ENCODE measurements around the gene MLLT3.

Gene MLLT3

GRCh38 chr9:20326516-20326915, 295.8 kb downstream of the MLLT3 start:
- DNase-seq (ENCODE audit: low spot score in 2 of 2) (no peak), ATAC-seq (replicated peaks; ENCODE audit: extremely low read depth, poor library complexity, severe bottlenecking) (no peak)
- Mint-ChIP-seq H3K4me3 (no peak overlapping the region), H3K36me3 (ENCODE audit: insufficient read depth) (no peaks in the 10 kb centered on the region), H3K4me1 (peaks cover 20% of the 10 kb centered on the region), H3K9me3 (no peaks in the 10 kb centered on the region), H3K27ac (ENCODE audit: low read depth) (no peak overlapping the region), H3K27me3 (no peaks in the 10 kb centered on the region)

GRCh38 chr9:20325008-20325407, 297.3 kb downstream of the MLLT3 start:
- no peak for ATAC-seq (replicated peaks; ENCODE audit: extremely low read depth, poor library complexity, severe bottlenecking)
- DNase-seq (ENCODE audit: low spot score in 2 of 2), result no peak
- Mint-ChIP-seq H3K36me3 (ENCODE audit: insufficient read depth) (peaks cover 3% of the 10 kb centered on the region), H3K9me3 (no peaks in the 10 kb centered on the region), H3K4me3 (no peak overlapping the region), H3K27me3 (no peaks in the 10 kb centered on the region), H3K27ac (ENCODE audit: low read depth) (no peak overlapping the region), H3K4me1 (peaks cover 28% of the 10 kb centered on the region)

GRCh38 chr9:20322212-20322611, 300.1 kb downstream of the MLLT3 start:
- H3K4me3 Mint-ChIP-seq, result peak overlapping the region; percentile 51
- peaks cover 5% of the 10 kb centered on the region for H3K36me3 Mint-ChIP-seq (ENCODE audit: insufficient read depth)
- H3K27me3 Mint-ChIP-seq, result no peaks in the 10 kb centered on the region

GRCh38 chr9:20321423-20322082, 300.7 kb downstream of the MLLT3 start:
- Mint-ChIP-seq H3K4me3 (peak overlapping the region; percentile 51), H3K36me3 (ENCODE audit: insufficient read depth) (peaks cover 5% of the 10 kb centered on the region), H3K9me3 (no peaks in the 10 kb centered on the region), H3K27ac (ENCODE audit: low read depth) (peak overlapping the region; percentile 75), H3K27me3 (no peaks in the 10 kb centered on the region), H3K4me1 (peaks cover 50% of the 10 kb centered on the region)
- peak; percentile 71 for ATAC-seq (replicated peaks; ENCODE audit: extremely low read depth, poor library complexity, severe bottlenecking)
- peak in 1 of 2 donors; percentile 36 for DNase-seq (ENCODE audit: low spot score in 2 of 2)

More at GRCh38 chr9:20322212-20322611, 300.1 kb downstream of the MLLT3 start:
- Mint-ChIP-seq H3K4me1 (peaks cover 46% of the 10 kb centered on the region), H3K27ac (ENCODE audit: low read depth) (peak overlapping the region; percentile 75), H3K9me3 (no peaks in the 10 kb centered on the region)
- ATAC-seq (replicated peaks; ENCODE audit: extremely low read depth, poor library complexity, severe bottlenecking) (no peak), DNase-seq (ENCODE audit: low spot score in 2 of 2) (no peak)

- no peak for DNase-seq (ENCODE audit: low spot score in 2 of 2)
- H3K9me3 Mint-ChIP-seq, result no peaks in the 10 kb centered on the region
- no peaks in the 10 kb centered on the region for H3K27me3 Mint-ChIP-seq
- no peak for ATAC-seq (replicated peaks; ENCODE audit: extremely low read depth, poor library complexity, severe bottlenecking)
- H3K4me1 Mint-ChIP-seq, result peaks cover 50% of the 10 kb centered on the region
- H3K27ac Mint-ChIP-seq (ENCODE audit: low read depth), result peak overlapping the region; percentile 75
- H3K4me3 Mint-ChIP-seq, result peak overlapping the region; percentile 51
- peaks cover 5% of the 10 kb centered on the region for H3K36me3 Mint-ChIP-seq (ENCODE audit: insufficient read depth)
Observed at GRCh38 chr9:20320921-20321320, 301.4 kb downstream of the MLLT3 start.

- H3K4me3 Mint-ChIP-seq, result peak overlapping the region; percentile 11
- peaks cover 55% of the 10 kb centered on the region for H3K4me1 Mint-ChIP-seq
- peaks cover 5% of the 10 kb centered on the region for H3K36me3 Mint-ChIP-seq (ENCODE audit: insufficient read depth)
- no peaks in the 10 kb centered on the region for H3K27me3 Mint-ChIP-seq
- no peaks in the 10 kb centered on the region for H3K9me3 Mint-ChIP-seq
- H3K27ac Mint-ChIP-seq (ENCODE audit: low read depth), result peak overlapping the region; percentile 81
- ATAC-seq (replicated peaks; ENCODE audit: extremely low read depth, poor library complexity, severe bottlenecking), result peak; percentile 62
- no peak for DNase-seq (ENCODE audit: low spot score in 2 of 2)
Observed at GRCh38 chr9:20319641-20320337, 302.5 kb downstream of the MLLT3 start.

- H3K9me3 Mint-ChIP-seq, result no peaks in the 10 kb centered on the region
- ATAC-seq (replicated peaks; ENCODE audit: extremely low read depth, poor library complexity, severe bottlenecking), result no peak
- peak overlapping the region; percentile 81 for H3K27ac Mint-ChIP-seq (ENCODE audit: low read depth)
- H3K27me3 Mint-ChIP-seq, result no peaks in the 10 kb centered on the region
- peaks cover 56% of the 10 kb centered on the region for H3K4me1 Mint-ChIP-seq
- no peak for DNase-seq (ENCODE audit: low spot score in 2 of 2)
- no peak overlapping the region for H3K4me3 Mint-ChIP-seq
- H3K36me3 Mint-ChIP-seq (ENCODE audit: insufficient read depth), result peaks cover 5% of the 10 kb centered on the region
Observed at GRCh38 chr9:20319241-20319640, 303.1 kb downstream of the MLLT3 start.

- Mint-ChIP-seq H3K27me3 (no peaks in the 10 kb centered on the region), H3K36me3 (ENCODE audit: insufficient read depth) (peaks cover 5% of the 10 kb centered on the region), H3K9me3 (no peaks in the 10 kb centered on the region), H3K27ac (ENCODE audit: low read depth) (peak overlapping the region; percentile 79), H3K4me3 (no peak overlapping the region), H3K4me1 (peaks cover 55% of the 10 kb centered on the region)
- no peak for ATAC-seq (replicated peaks; ENCODE audit: extremely low read depth, poor library complexity, severe bottlenecking)
- DNase-seq (ENCODE audit: low spot score in 2 of 2), result no peak
Observed at GRCh38 chr9:20317701-20318100, 304.6 kb downstream of the MLLT3 start.

- H3K27ac Mint-ChIP-seq (ENCODE audit: low read depth), result no peak overlapping the region
- H3K4me3 Mint-ChIP-seq, result no peak overlapping the region
- no peaks in the 10 kb centered on the region for H3K27me3 Mint-ChIP-seq
- peaks cover 42% of the 10 kb centered on the region for H3K4me1 Mint-ChIP-seq
- no peaks in the 10 kb centered on the region for H3K9me3 Mint-ChIP-seq
- ATAC-seq (replicated peaks; ENCODE audit: extremely low read depth, poor library complexity, severe bottlenecking) (no peak), DNase-seq (ENCODE audit: low spot score in 2 of 2) (no peak)
- peaks cover 5% of the 10 kb centered on the region for H3K36me3 Mint-ChIP-seq (ENCODE audit: insufficient read depth)
Observed at GRCh38 chr9:20316372-20316771, 305.9 kb downstream of the MLLT3 start.

- no peak for DNase-seq (ENCODE audit: low spot score in 2 of 2)
- Mint-ChIP-seq H3K27ac (ENCODE audit: low read depth) (peak overlapping the region; percentile 44), H3K27me3 (no peaks in the 10 kb centered on the region), H3K4me3 (no peak overlapping the region), H3K4me1 (peaks cover 35% of the 10 kb centered on the region), H3K9me3 (no peaks in the 10 kb centered on the region), H3K36me3 (ENCODE audit: insufficient read depth) (peaks cover 5% of the 10 kb centered on the region)
- no peak for ATAC-seq (replicated peaks; ENCODE audit: extremely low read depth, poor library complexity, severe bottlenecking)
Observed at GRCh38 chr9:20315677-20316076, 306.6 kb downstream of the MLLT3 start.

- Mint-ChIP-seq H3K27me3 (no peaks in the 10 kb centered on the region), H3K27ac (ENCODE audit: low read depth) (peak overlapping the region; percentile 44), H3K4me1 (peaks cover 28% of the 10 kb centered on the region), H3K36me3 (ENCODE audit: insufficient read depth) (peaks cover 1% of the 10 kb centered on the region), H3K4me3 (no peak overlapping the region), H3K9me3 (no peaks in the 10 kb centered on the region)
- ATAC-seq (replicated peaks; ENCODE audit: extremely low read depth, poor library complexity, severe bottlenecking), result peak; percentile 76
- DNase-seq (ENCODE audit: low spot score in 2 of 2), result no peak
Observed at GRCh38 chr9:20314981-20315380, 307.3 kb downstream of the MLLT3 start.

- no peaks in the 10 kb centered on the region for H3K9me3 Mint-ChIP-seq
- peaks cover 18% of the 10 kb centered on the region for H3K4me1 Mint-ChIP-seq
- H3K27ac Mint-ChIP-seq (ENCODE audit: low read depth), result no peak overlapping the region
- peaks cover 1% of the 10 kb centered on the region for H3K36me3 Mint-ChIP-seq (ENCODE audit: insufficient read depth)
- H3K4me3 Mint-ChIP-seq, result no peak overlapping the region
- peaks cover 2% of the 10 kb centered on the region for H3K27me3 Mint-ChIP-seq
- ATAC-seq (replicated peaks; ENCODE audit: extremely low read depth, poor library complexity, severe bottlenecking) (no peak), DNase-seq (ENCODE audit: low spot score in 2 of 2) (no peak)
Observed at GRCh38 chr9:20313415-20313814, 308.9 kb downstream of the MLLT3 start.

- no peak overlapping the region for H3K27ac Mint-ChIP-seq (ENCODE audit: low read depth)
- H3K4me1 Mint-ChIP-seq, result peaks cover 12% of the 10 kb centered on the region
- DNase-seq (ENCODE audit: low spot score in 2 of 2), result no peak
- H3K27me3 Mint-ChIP-seq, result peaks cover 8% of the 10 kb centered on the region
- H3K36me3 Mint-ChIP-seq (ENCODE audit: insufficient read depth), result peaks cover 3% of the 10 kb centered on the region
- ATAC-seq (replicated peaks; ENCODE audit: extremely low read depth, poor library complexity, severe bottlenecking), result no peak
- H3K9me3 Mint-ChIP-seq, result no peaks in the 10 kb centered on the region
- no peak overlapping the region for H3K4me3 Mint-ChIP-seq
Observed at GRCh38 chr9:20312732-20313131, 309.6 kb downstream of the MLLT3 start.

All from central memory CD8-positive, alpha-beta T cell (primary cell).